HL-60/S4 treated with retinoic acid at 250 ng/mL for 4 days and 3 days (cell line): Measurements from ENCODE around the gene MPC1.
"Not testable (repeated sequence)": the region's sequence is repeated elsewhere in the genome, so short reads cannot be mapped to it uniquely, and the experiment has no call there.

ENCODE experiments used
- in situ Hi-C: fragments of 300-500 bp; cut with MboI; formaldehyde crosslinking; loops from 2 replicates; pipeline ENCODE4 v1.7.0; 2022; ENCODE audit warnings: low sequenced_read_pairs

MPC1 gene

GRCh38 chr6:166408936-166409755 lies 26.4 kb upstream of the MPC1 start:
- in situ Hi-C loops: loop anchor here (10.0 kb wide), 1 partner anchor 134 kb away; no protein-coding TSS in a partner anchor

DNA sequence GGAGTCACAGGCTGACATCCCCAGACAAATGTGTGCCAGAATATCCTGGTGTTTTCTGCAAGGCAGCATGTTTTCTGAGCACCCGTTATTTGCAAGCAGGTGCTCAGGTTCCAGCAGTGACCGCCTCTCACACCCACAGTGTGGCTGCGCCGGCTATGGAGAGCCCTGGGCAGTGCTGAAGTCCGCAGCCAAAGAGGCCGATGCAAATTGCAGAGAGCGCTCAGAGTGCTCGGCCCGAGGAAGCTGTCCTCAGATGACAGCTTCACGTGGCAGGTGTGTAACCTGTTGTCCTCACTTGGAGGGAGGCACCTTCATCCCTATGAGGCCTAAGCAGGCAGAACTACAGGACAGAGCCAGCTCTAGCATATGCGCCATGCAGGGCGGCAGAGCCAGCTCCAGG lies 23.5 kb upstream of the MPC1 start:
- in situ Hi-C loops: loop anchor here (10.0 kb wide), 1 partner anchor 131 kb away; no protein-coding TSS in a partner anchor

- in situ Hi-C loops: loop anchor here (10.0 kb wide), 1 partner anchor 131 kb away; no protein-coding TSS in a partner anchor
These were observed 22.6 kb upstream of the MPC1 start for GRCh38 chr6:166405386-166405785.

- in situ Hi-C loops: loop anchor here (10.0 kb wide), 1 partner anchor 128 kb away; no protein-coding TSS in a partner anchor
These were observed 20.0 kb upstream of the MPC1 start for GRCh38 chr6:166402582-166403277.

- in situ Hi-C loops: loop anchor here (10.0 kb wide), 1 partner anchor 126 kb away; no protein-coding TSS in a partner anchor
These were observed 18.0 kb upstream of the MPC1 start for GRCh38 chr6:166400649-166401250.

GRCh38 chr6:166400181-166400580 lies 17.4 kb upstream of the MPC1 start:
- in situ Hi-C loops: loop anchor here (10.0 kb wide), 1 partner anchor 125 kb away; no protein-coding TSS in a partner anchor

DNA sequence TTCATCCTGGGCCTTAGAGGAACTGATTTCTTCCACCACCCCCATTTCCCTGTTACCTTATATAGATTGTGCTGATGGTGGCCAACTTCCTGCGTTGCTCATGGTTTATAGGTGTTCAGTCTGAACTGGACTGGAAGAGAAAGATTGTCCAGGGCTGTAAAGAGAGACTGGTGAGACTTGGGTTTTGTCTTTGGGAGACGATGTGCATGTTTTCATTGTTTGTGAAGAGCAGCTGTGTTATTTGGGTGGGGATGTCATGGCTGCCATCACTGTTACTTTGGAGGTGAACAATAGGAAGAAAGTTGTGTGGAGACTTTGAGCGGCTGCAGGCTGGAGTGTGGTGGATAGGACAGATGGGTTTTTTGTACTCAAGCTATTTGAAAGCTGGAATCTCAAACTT lies 15.6 kb upstream of the MPC1 start:
- in situ Hi-C loops: no loop called here

- in situ Hi-C loops: no loop called here
These were observed 15.1 kb upstream of the MPC1 start for GRCh38 chr6:166397849-166398248.

- in situ Hi-C loops: no loop called here
These were observed 13.0 kb upstream of the MPC1 start for GRCh38 chr6:166395778-166396177.

DNA sequence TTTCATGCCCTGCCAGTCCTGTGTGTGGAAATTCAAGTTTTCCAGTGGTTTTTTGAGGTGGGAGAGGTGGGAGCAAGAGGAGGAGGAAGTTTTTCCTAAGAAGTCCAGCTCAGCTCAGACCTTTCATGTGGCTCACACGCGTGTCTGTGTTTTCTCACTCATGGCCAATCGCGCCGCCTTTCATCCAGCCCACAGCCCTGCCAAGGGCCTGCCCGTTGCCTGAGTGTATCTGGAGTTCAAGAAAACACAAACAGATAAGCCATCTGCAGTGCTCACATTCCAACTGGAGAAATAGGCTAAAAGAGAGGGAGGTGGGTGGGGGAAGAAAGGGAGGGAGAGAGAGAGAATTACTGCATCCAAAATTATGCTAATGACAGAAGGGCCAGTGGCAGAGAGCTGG lies 12.6 kb upstream of the MPC1 start:
- in situ Hi-C loops: no loop called here

- in situ Hi-C loops: no loop called here
These were observed 11.5 kb upstream of the MPC1 start for GRCh38 chr6:166394036-166394892.

- in situ Hi-C loops: no loop called here
These were observed 10.7 kb upstream of the MPC1 start for GRCh38 chr6:166393535-166393823.

DNA sequence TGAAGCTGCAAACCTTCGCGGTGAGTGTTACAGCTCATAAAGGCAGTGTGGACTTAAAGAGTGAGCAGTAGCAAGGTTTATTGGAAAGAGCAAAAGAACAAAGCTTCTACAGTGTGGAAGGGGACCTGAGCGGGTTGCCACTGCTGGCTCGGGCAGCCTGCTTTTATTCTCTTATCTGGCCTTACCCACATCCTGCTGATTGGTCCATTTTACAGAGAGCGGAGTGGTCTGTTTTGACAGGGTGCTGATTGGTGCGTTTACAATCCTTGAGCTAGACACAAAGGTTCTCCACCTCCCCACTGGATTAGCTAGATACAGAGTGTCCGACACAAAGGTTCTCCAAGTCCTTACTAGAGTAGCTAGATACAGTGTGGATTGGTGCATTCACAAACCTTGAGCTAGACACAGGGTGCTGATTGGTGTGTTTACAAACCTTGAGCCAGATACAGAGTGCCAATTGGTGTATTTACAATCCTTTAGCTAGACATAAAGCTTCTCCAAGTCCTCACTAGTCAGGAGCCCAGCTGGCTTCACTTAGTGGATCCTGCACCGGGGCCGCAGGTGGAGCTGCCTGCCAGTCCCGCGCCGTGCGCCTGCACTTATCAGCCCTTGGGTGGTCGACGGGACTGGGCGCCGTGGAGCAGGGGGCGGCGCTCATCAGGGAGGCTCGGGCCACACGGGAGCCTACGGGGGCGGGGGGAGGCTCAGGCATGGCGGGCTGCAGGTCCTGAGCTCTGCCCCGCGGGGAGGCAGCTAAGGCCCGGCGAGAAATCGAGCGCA lies 10.2 kb upstream of the MPC1 start:
- in situ Hi-C loops: not testable (repeated sequence)

DNA sequence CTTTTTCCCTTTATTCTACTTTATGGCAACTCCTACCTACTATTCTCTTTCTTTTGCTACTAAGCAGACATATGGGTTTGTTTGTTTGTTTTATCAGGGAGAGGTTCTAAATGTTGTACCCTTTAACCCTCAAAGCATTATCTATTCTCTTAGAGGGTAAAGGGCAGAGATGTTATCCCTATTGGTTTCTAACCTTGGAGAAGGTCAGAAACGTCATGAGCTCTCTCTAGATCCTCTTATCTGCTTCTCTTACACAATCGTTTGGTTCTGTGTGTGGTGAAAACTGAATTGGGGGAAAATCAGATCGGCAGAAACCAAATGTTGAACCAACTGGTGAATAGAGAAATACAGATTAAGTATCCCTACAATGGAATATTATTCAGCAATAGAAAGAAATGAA lies 6.4 kb upstream of the MPC1 start:
- in situ Hi-C loops: no loop called here

- in situ Hi-C loops: no loop called here
These were observed 5.7 kb upstream of the MPC1 start for GRCh38 chr6:166388290-166389004.

GRCh38 chr6:166387642-166388289 lies 5.0 kb upstream of the MPC1 start:
- in situ Hi-C loops: no loop called here

DNA sequence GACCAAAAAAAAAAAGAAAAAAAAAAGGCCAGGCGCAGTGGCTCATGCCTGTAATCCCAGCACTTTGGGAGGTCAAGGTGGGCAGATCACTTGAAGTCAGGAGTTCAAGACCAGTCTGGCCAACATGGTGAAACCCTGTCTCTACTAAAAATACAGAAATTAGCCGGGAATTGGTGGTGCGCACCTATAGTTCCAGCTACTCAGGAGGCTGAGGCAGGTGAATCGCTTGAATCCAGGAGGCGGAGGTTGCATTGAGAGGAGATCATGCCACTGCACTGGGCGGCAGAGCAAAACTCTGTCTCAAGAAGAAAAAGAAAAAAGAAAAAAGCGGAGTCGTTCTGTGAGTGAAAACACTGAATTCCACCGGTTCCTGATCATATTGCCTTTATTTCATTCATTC lies 4.4 kb upstream of the MPC1 start:
- in situ Hi-C loops: not testable (repeated sequence)

DNA sequence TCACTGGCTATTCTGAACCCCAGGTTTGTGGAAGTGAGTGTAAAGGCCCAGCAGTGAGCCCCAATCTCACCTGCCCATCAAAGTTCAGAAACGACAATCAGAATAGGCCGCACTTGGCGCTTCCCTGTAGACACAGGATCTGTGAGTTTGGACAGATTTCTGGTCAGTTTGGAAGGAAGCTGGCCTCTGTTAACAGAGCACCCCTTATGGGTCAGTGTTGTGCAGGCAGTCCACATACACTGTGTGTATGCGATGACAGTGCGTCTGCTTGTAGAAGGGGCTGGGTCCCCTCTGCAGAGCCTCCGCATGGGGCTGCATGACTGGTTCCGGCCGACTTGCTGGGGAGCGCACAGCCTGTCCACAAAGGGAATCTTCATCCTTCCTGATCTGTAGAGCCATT lies 3.4 kb upstream of the MPC1 start:
- in situ Hi-C loops: no loop called here

DNA sequence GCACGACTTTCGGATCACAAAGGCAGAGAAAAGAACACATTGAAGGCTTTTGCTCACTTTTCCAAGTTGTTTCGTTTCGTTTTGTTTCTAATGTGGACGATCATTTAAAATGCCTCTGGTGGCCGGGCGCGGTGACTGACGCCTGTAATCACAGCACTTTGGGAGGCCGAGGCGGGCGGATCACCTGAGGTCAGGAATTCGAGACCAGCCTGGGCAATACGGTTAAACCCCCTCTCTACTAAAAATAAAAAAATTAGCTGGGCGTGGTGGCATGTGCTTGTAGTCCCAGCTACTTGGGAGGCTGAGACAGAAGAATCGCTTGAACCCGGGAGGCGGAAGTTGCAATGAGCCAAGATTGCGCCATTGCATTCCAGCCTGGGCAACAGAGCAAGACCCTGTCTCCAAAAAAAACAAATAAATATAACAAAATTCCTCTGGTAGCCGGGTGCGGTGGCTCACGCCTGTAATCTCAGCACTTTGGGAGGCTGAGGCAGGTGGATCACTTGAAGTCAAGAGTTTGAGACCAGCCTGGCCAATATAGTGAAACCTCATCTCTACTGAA lies 1.1 kb upstream of the MPC1 start:
- in situ Hi-C loops: not testable (repeated sequence)
